Parathyroid adenoma (tissue), 2 donors: ENCODE measurements around the gene HSD11B1.

ENCODE experiments used
- H2AFZ ChIP-seq: fragments of 300-600 bp; sonication (generic); one replicate; pipeline ENCODE4 v1.7.0; 2017; ENCODE audit warnings: antibody characterized with exemption, mild to moderate bottlenecking
- H3K27ac ChIP-seq: fragments of 300-600 bp; sonication (generic); one replicate; pipeline ENCODE4 v1.7.0; 2017
- H3K27me3 ChIP-seq: fragments of 300-600 bp; sonication (generic); one replicate; pipeline ENCODE4 v1.7.0; 2017; ENCODE audit warnings: low read length; ENCODE audit not compliant: control insufficient read depth, insufficient read depth
- H3K36me3 ChIP-seq: fragments of 300-600 bp; sonication (generic); one replicate; pipeline ENCODE4 v1.7.0; 2017; ENCODE audit warnings: low read length; ENCODE audit not compliant: control insufficient read depth, insufficient read depth
- H3K4me1 ChIP-seq: fragments of 300-600 bp; sonication (generic); one replicate; pipeline ENCODE4 v1.7.0; 2017; ENCODE audit warnings: control low read depth
- H3K4me2 ChIP-seq: fragments of 300-600 bp; sonication (generic); one replicate; pipeline ENCODE4 v1.7.0; 2017; ENCODE audit warnings: low read length
- H3K4me3 ChIP-seq: fragments of 300-600 bp; sonication (generic); one replicate; pipeline ENCODE4 v1.7.0; 2017; ENCODE audit warnings: low read depth, low read length
- H3K79me2 ChIP-seq: fragments of 300-600 bp; sonication (generic); one replicate; pipeline ENCODE4 v1.7.0; 2017; ENCODE audit warnings: control low read depth
- H3K9ac ChIP-seq: fragments of 300-600 bp; sonication (generic); one replicate; pipeline ENCODE4 v1.7.0; 2017; ENCODE audit warnings: mild to moderate bottlenecking
- H3K9me3 ChIP-seq: fragments of 300-600 bp; sonication (generic); one replicate; pipeline ENCODE4 v1.7.0; 2017; ENCODE audit warnings: low read length; ENCODE audit not compliant: control insufficient read depth
- CTCF ChIP-seq: fragments of 300-600 bp; sonication (generic); IDR thresholded peaks from one replicate; pipeline ENCODE4 v1.7.0; 2017; ENCODE audit warnings: antibody characterized with exemption, mild to moderate bottlenecking
- donor health status: primary hyperparathyroidism.

The HSD11B1 gene

GRCh38 chr1:209727785-209728184 lies 23.1 kb downstream of the HSD11B1 start:
- H3K27ac ChIP-seq = no peak overlapping the region
- no peak overlapping the region for H3K4me2 ChIP-seq
- TF ChIP-seq CTCF = no peak
- no peak overlapping the region for H3K9ac ChIP-seq
- no peaks in the 10 kb centered on the region for H3K36me3 ChIP-seq
- no peak overlapping the region for H3K4me3 ChIP-seq
- no peaks in the 10 kb centered on the region for H3K4me1 ChIP-seq
- no peak overlapping the region for H2AFZ ChIP-seq
- H3K27me3 ChIP-seq = no peaks in the 10 kb centered on the region
- no peaks in the 10 kb centered on the region for H3K9me3 ChIP-seq
- no peaks in the 10 kb centered on the region for H3K79me2 ChIP-seq

GRCh38 chr1:209728466-209728865 lies 23.8 kb downstream of the HSD11B1 start:
- Histone ChIP-seq H3K9ac (no peak overlapping the region), H3K27me3 (no peaks in the 10 kb centered on the region), H3K4me1 (no peaks in the 10 kb centered on the region), H3K36me3 (no peaks in the 10 kb centered on the region), H3K9me3 (no peaks in the 10 kb centered on the region), H3K4me3 (no peak overlapping the region), H3K79me2 (no peaks in the 10 kb centered on the region), H3K27ac (no peak overlapping the region), H2AFZ (no peak overlapping the region), H3K4me2 (no peak overlapping the region)
- TF ChIP-seq CTCF = no peak

- H3K9me3 ChIP-seq = no peaks in the 10 kb centered on the region
- no peaks in the 10 kb centered on the region for H3K4me1 ChIP-seq
- no peak overlapping the region for H3K4me3 ChIP-seq
- no peak overlapping the region for H3K4me2 ChIP-seq
- H3K79me2 ChIP-seq = no peaks in the 10 kb centered on the region
- H3K9ac ChIP-seq = no peak overlapping the region
- H3K36me3 ChIP-seq = no peaks in the 10 kb centered on the region
- H2AFZ ChIP-seq = no peak overlapping the region
- no peak overlapping the region for H3K27ac ChIP-seq
- TF ChIP-seq CTCF = no peak
- no peaks in the 10 kb centered on the region for H3K27me3 ChIP-seq
Observed at GRCh38 chr1:209729436-209729835, 24.8 kb downstream of the HSD11B1 start.

- Histone ChIP-seq H3K36me3 (no peaks in the 10 kb centered on the region), H3K4me1 (no peaks in the 10 kb centered on the region), H3K9ac (no peak overlapping the region), H3K9me3 (no peaks in the 10 kb centered on the region), H3K27me3 (no peaks in the 10 kb centered on the region), H3K79me2 (no peaks in the 10 kb centered on the region), H3K4me2 (no peak overlapping the region), H3K27ac (no peak overlapping the region), H3K4me3 (no peak overlapping the region), H2AFZ (no peak overlapping the region)
- no peak for TF ChIP-seq CTCF
Observed at GRCh38 chr1:209732725-209733124, 28.1 kb downstream of the HSD11B1 start.

- Histone ChIP-seq H3K4me3 (no peak overlapping the region), H3K4me2 (no peak overlapping the region), H3K27ac (no peak overlapping the region), H2AFZ (no peak overlapping the region), H3K36me3 (no peaks in the 10 kb centered on the region), H3K27me3 (no peaks in the 10 kb centered on the region), H3K9ac (no peak overlapping the region), H3K9me3 (no peaks in the 10 kb centered on the region), H3K4me1 (no peaks in the 10 kb centered on the region), H3K79me2 (no peaks in the 10 kb centered on the region)
- no peak for TF ChIP-seq CTCF
Observed at GRCh38 chr1:209733409-209734192, 29.0 kb downstream of the HSD11B1 start.
